ENCODE measurements around the gene REXO1. TPM values are rescaled to one million over a fixed set of nuclear protein-coding genes. Genes with fewer than 3 reads are reported as not detected.

The REXO1 gene
- total and polyA plus RNA-seq, 9 donors = 4.8 to 46.7 (median 25.8) TPM

- Histone ChIP-seq H3K4me3 (no peak overlapping the region), H3K9me3 (no peaks in the 10 kb centered on the region), H3K27ac (no peak overlapping the region), H3K4me1 (ENCODE audit: insufficient read depth) (no peaks in the 10 kb centered on the region), H3K36me3 (no peaks in the 10 kb centered on the region), H3K27me3 (no peaks in the 10 kb centered on the region)
- intact Hi-C loops (cut with DNase I) = no loop called here
- no peak for TF ChIP-seq POLR2A (IDR thresholded peaks at IDR 0.05)
- TF ChIP-seq, protein P1, sequence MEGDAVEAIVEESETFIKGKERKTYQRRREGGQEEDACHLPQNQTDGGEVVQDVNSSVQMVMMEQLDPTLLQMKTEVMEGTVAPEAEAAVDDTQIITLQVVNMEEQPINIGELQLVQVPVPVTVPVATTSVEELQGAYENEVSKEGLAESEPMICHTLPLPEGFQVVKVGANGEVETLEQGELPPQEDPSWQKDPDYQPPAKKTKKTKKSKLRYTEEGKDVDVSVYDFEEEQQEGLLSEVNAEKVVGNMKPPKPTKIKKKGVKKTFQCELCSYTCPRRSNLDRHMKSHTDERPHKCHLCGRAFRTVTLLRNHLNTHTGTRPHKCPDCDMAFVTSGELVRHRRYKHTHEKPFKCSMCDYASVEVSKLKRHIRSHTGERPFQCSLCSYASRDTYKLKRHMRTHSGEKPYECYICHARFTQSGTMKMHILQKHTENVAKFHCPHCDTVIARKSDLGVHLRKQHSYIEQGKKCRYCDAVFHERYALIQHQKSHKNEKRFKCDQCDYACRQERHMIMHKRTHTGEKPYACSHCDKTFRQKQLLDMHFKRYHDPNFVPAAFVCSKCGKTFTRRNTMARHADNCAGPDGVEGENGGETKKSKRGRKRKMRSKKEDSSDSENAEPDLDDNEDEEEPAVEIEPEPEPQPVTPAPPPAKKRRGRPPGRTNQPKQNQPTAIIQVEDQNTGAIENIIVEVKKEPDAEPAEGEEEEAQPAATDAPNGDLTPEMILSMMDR (IDR thresholded peaks at IDR 0.05) = no peak
- TF ChIP-seq EP300 (IDR thresholded peaks at IDR 0.05) = no peak
- DNase-seq = peak in 1 of 5 donors; percentile 38
- 36 to 56% (median 55%) methylated on average over 28 of the region's 28 CpGs for WGBS, 3 donors
Observed at GRCh38 chr19:1807030-1807694, 41.1 kb downstream of the REXO1 start.

- intact Hi-C loops (cut with DNase I) = no loop called here
- WGBS, 3 donors = 77 to 81% (median 79%) methylated on average over 43 to 45 of the region's 45 CpGs
- Histone ChIP-seq H3K4me3 (no peak overlapping the region), H3K27ac (no peak overlapping the region), H3K27me3 (no peaks in the 10 kb centered on the region), H3K4me1 (ENCODE audit: insufficient read depth) (no peaks in the 10 kb centered on the region), H3K36me3 (no peaks in the 10 kb centered on the region), H3K9me3 (no peaks in the 10 kb centered on the region)
- DNase-seq = no peak
- TF ChIP-seq EP300 (IDR thresholded peaks at IDR 0.05) = no peak
- TF ChIP-seq POLR2A (IDR thresholded peaks at IDR 0.05) = no peak
- TF ChIP-seq, protein P1 (IDR thresholded peaks at IDR 0.05) = no peak
Observed at GRCh38 chr19:1806184-1807029, 41.9 kb downstream of the REXO1 start.

- WGBS, 3 donors = 83 to 91% (median 86%) methylated on average over 18 to 24 of the region's 24 CpGs
- Histone ChIP-seq H3K27ac (no peak overlapping the region), H3K4me1 (ENCODE audit: insufficient read depth) (no peaks in the 10 kb centered on the region), H3K36me3 (no peaks in the 10 kb centered on the region), H3K27me3 (no peaks in the 10 kb centered on the region), H3K9me3 (no peaks in the 10 kb centered on the region), H3K4me3 (no peak overlapping the region)
- TF ChIP-seq EP300 (IDR thresholded peaks at IDR 0.05) (no peak), POLR2A (IDR thresholded peaks at IDR 0.05) (no peak)
- TF ChIP-seq, protein P1 (IDR thresholded peaks at IDR 0.05) = no peak
- intact Hi-C loops (cut with DNase I) = no loop called here
- no peak for DNase-seq
Observed at GRCh38 chr19:1805401-1806183, 42.7 kb downstream of the REXO1 start.

GRCh38 chr19:1804858-1805257 lies 43.4 kb downstream of the REXO1 start:
- Histone ChIP-seq H3K27ac (no peak overlapping the region), H3K9me3 (no peaks in the 10 kb centered on the region), H3K36me3 (no peaks in the 10 kb centered on the region), H3K4me3 (no peak overlapping the region), H3K27me3 (no peaks in the 10 kb centered on the region), H3K4me1 (ENCODE audit: insufficient read depth) (no peaks in the 10 kb centered on the region)
- 90 to 94% (median 90%) methylated on average over 6 of the region's 6 CpGs for whole genome bisulfite sequencing, 3 donors
- DNase-seq = no peak
- intact Hi-C loops (cut with DNase I) = no loop called here
- no peak for TF ChIP-seq POLR2A (IDR thresholded peaks at IDR 0.05)
- TF ChIP-seq, protein P1 (IDR thresholded peaks at IDR 0.05) = no peak
- TF ChIP-seq EP300 (IDR thresholded peaks at IDR 0.05) = no peak
